ENCODE data around the gene MYEF2. TPM values are rescaled to one million over a fixed set of nuclear protein-coding genes. Genes with fewer than 3 reads are reported as not detected.

Gene MYEF2
- polyA plus RNA-seq, 5 donors = 33.1 to 68.8 (median 60.8) TPM

DNA sequence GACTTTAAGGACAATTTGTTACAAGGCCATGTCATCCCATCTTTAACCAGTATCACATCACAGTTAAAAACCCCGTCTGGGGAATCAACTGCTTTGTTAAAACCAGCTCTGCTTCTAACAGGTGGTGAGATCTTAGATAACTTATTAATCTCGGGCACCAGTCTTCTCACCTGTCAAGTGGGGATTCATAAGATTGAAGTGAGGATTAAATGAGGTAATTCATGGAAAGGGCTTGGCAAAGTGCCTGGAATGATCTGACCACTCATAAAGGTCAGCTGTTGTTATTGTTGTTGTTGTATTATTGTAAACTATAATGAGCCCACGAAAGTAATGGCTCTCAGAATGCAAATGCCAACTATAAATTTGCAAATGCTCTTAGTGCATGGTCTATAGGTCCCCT is 87.4 kb downstream of the MYEF2 start:
- no peak for DNase-seq

DNA sequence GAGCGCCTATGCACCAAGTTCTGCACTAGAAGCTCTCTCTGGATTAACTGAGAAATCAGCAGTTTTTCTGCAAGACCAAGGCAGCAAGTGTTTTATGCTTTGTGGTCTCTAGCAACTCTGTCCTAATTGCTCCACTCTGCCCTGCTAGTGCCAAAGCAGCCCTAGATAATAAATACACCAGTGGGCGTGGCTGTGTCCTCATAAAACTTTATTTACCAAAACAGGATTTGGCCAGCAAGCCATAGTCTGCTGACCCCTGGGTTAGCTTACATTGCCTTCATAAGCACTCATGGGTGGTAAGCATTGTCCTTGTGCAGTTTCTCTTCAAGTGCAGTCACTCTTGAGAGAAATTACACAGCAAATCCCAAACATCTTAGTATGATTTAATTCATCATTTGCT is 88.0 kb downstream of the MYEF2 start:
- DNase-seq = no peak

DNA sequence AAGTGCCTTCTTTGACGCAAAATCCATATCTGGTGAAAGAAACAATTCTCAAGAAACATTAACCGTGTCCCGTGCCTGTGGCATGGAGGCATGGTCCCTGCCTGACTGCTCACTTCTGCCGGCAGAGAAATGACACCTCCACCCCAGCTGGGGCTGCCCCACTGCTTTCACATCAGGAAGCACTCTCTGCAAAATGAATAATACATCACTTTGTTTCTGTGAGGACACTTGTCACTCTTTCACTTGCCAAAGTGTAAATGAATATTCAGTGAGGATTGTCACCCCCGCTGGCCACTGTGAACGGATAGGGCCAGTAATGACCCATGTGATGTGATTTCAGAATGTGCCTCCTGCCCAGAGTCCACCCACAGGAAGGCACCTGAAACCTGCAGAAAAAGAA is 88.4 kb downstream of the MYEF2 start:
- DNase-seq = no peak

DNA sequence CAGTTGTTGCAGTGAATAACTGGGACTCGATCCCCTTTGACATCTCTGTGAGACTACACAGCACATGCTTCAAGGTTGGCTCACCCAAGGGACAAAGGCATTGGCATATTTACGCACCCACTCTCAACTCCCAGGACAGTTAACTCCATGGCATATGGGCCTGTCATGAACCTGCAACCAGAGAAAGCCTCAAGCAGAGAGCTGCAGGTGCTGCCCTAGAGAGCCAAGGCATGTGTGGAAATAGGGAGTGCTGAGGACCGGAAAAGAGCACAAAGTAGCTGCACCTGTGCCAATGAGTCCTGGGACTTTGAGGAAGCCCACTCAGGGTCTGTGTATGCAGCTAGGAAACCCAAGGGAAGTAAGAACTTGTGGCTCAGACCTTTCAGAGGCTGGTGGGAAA is 90.3 kb downstream of the MYEF2 start:
- no peak for DNase-seq

DNA sequence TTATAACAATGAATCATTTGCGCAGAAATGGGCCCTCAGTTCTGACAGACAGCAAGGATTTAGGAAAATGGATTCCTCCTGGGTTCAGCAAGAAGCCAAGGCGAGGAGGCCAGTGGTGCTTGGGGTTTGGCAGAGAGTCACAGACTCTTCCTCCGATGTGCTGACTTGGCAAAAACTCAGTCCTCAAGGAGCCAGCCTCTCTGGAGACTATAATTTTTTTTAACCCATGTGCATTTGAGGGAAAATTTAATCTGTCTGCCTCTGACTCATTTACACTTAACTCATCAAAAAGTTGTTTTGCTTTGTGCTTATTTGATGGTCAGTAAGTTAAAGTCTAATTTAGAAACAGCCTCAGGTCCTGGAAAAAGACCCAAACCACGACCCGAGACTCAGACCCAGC is 91.5 kb downstream of the MYEF2 start:
- DNase-seq = peak; percentile 23 to 29

DNA sequence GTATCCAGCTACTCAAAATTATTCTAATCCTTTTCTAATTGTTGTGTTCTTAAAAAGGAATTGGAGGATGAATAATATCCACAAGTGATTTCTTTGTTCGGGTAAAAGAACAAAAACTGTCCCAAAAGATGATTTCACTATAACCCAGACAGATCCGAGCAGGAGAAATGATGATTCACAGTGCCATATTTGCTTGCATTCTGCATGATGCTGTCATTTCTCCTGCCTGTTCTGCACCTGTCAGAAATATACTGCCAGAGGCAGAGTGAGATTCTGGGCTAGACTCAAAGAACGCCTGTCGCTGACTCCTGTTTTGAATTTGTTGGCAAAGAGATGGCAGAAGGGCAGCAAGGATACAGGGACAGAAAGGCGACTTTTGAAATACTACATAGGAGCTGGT is 92.0 kb downstream of the MYEF2 start:
- DNase-seq = no peak

DNA sequence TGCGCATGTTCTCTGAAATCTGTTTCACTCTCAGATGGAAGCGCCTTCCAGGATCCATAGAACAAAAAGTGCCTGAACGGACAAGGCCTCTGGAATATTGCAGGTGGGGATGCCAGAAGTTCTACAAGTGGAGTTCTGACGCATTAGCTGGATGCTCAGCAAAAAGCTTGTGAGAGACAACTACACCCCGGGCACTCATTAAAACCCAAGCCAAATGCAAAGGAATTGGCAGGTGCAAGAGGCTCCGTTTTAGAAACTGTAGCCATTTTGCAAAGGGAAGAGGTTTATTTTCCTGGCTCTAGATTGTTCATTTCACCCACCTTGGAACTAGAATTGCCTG is 92.5 kb downstream of the MYEF2 start:
- no peak for DNase-seq

DNA sequence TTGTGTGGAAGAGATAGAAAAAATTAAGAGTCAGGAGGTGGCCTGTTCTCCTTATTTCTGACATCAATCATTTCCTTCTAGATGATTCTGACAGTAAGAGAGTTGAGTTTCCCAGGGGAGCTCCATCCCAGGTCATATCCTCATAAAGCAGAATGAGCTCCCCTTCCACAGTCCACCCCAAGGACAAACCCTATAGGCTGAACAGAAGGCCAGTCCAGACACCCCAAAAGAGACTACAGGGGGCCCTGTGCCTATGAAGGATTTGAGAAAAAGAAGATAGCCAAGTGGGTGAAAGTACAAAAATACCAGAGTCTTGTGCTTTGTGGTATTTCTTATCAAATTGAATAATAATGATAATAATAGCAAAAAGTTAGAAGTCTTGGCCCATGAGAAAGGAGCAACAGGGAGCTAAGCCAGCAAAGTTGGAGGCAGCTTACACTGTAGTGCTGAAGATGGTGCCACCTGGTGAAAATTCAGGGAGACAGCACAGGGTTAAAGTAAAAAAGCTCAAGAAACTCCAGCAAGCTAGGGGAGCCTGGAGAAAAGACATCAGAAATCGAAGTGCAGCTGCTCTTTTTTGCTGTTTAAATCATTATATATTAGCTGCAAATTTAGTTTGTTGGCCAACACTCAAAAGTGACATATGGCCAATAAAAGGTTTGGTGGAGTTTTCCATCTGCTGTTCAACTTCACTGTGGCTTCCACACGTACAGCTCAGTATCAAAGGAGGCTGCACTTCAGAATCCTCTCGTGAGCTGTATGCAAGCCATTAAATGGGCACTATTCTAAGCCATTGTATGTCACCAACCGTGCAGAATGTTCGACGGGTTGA is 93.1 kb downstream of the MYEF2 start:
- DNase-seq = peak; percentile 30 to 40

Other genes starting within 250 kb of the MYEF2 start
- gene SLC24A5, start 57.3 kb downstream of the MYEF2 start, polyA plus RNA-seq (ENCODE audit: insufficient read depth in 1 of 5, insufficient read length in 5 of 5, low replicate concordance in 1 of 5) = under 1 TPM in 2 of 5 donors, not detected in 3; 0.31 to 0.66 TPM
- not detected for gene CTXN2, start 13.4 kb upstream of the MYEF2 start, polyA plus RNA-seq (ENCODE audit: insufficient read depth in 1 of 5, insufficient read length in 5 of 5, low replicate concordance in 1 of 5)
- gene SLC12A1, start 28.0 kb upstream of the MYEF2 start, polyA plus RNA-seq (ENCODE audit: insufficient read depth in 1 of 5, insufficient read length in 5 of 5, low replicate concordance in 1 of 5) = 1 to 10 TPM in 1 of 5 donors, under 1 TPM in 4; 0.06 to 2.6 (median 0.29) TPM
- 100 to 1,000 TPM; 141 to 186 (median 171) TPM for gene DUT, start 153.1 kb upstream of the MYEF2 start, polyA plus RNA-seq (ENCODE audit: insufficient read depth in 1 of 5, insufficient read length in 5 of 5, low replicate concordance in 1 of 5)

Measured in right lung (tissue), 5 donors.